Hepatocyte (in vitro differentiated cells): ENCODE results near the gene ATP2B3. TPM values are rescaled to one million over a fixed set of nuclear protein-coding genes. Genes with fewer than 3 reads are reported as not detected.

ENCODE experiments used
- DNase-seq: peaks from one replicate; pipeline ENCODE4 v3.0.0-alpha.2; 2016; ENCODE audit warnings: low spot score
- H2AFZ ChIP-seq: fragments of 200-600 bp; sonication (generic); 2 replicates; pipeline ENCODE4 v1.6.0; 2016; ENCODE audit warnings: antibody characterized with exemption, mild to moderate bottlenecking
- H3K27ac ChIP-seq: fragments of 200-600 bp; sonication (generic); 2 replicates; pipeline ENCODE4 v1.5.1; 2016; ENCODE audit warnings: mild to moderate bottlenecking
- H3K27me3 ChIP-seq: fragments of 200-600 bp; sonication (generic); 2 replicates; pipeline ENCODE4 v1.6.1; 2016
- H3K36me3 ChIP-seq: fragments of 200-600 bp; sonication (generic); replicated peaks from 2 replicates; pipeline ENCODE4 v1.5.1; 2016; ENCODE audit warnings: low read depth; ENCODE audit not compliant: insufficient read depth
- H3K4me1 ChIP-seq: fragments of 200-600 bp; sonication (generic); 2 replicates; pipeline ENCODE4 v1.5.1; 2016; ENCODE audit warnings: mild to moderate bottlenecking, moderate library complexity; ENCODE audit not compliant: insufficient read depth
- H3K4me2 ChIP-seq: fragments of 200-600 bp; sonication (generic); 2 replicates; pipeline ENCODE4 v1.6.0; 2016
- H3K4me3 ChIP-seq: fragments of 200-600 bp; sonication (generic); 2 replicates; pipeline ENCODE4 v1.5.1; 2016; ENCODE audit warnings: mild to moderate bottlenecking
- H3K79me2 ChIP-seq: fragments of 200-600 bp; sonication (generic); 2 replicates; pipeline ENCODE4 v1.6.0; 2017; ENCODE audit warnings: mild to moderate bottlenecking
- H3K9me2 ChIP-seq: fragments of 200-600 bp; sonication (generic); replicated peaks from 2 replicates; pipeline ENCODE4 v1.6.0; 2017; ENCODE audit warnings: mild to moderate bottlenecking; ENCODE audit not compliant: insufficient read depth
- H3K9me3 ChIP-seq: fragments of 200-600 bp; sonication (generic); 2 replicates; pipeline ENCODE4 v1.5.1; 2016; ENCODE audit warnings: low read depth, mild to moderate bottlenecking
- H4K20me1 ChIP-seq: fragments of 200-600 bp; sonication (generic); 2 replicates; pipeline ENCODE4 v1.6.0; 2016; ENCODE audit warnings: mild to moderate bottlenecking; ENCODE audit not compliant: insufficient read depth, poor library complexity, severe bottlenecking
- EZH2 ChIP-seq: fragments of 200-600 bp; sonication (generic); IDR thresholded peaks from 2 replicates; pipeline ENCODE4 v1.6.1; 2016; ENCODE audit warnings: antibody characterized with exemption, mild to moderate bottlenecking, borderline replicate concordance
- EZH2phosphoT487 ChIP-seq: fragments of 200-600 bp; sonication (generic); IDR thresholded peaks from one replicate; pipeline ENCODE4 v1.6.1; 2018; ENCODE audit warnings: antibody characterized with exemption, mild to moderate bottlenecking, low read depth, moderate library complexity; ENCODE audit not compliant: unreplicated experiment, severe bottlenecking
- WGBS: methylation state at CpG from one replicate; pipeline ENCODE4 v1.1.6; 2016; ENCODE audit warnings: low lambda C conversion rate; ENCODE audit errors: missing lambda C conversion rate; 5-methylcytosine and 5-hydroxymethylcytosine counted together
- polyA plus RNA-seq: library from polyadenylated mRNA; unstranded; fragments of >200 nt; fragmentation: Nextera tagmentation; extraction: Ambion mirVana; gene quantifications from 2 replicates; pipeline ENCODE4 v1.2.1, GENCODE V29; 2016
- total RNA-seq: library from RNA; depleted of rRNA; stranded (reverse); fragments of >200 nt; gene quantifications from 2 replicates; pipeline ENCODE4 v1.2.3, GENCODE V29; 2014
- TF ChIP-seq, protein P1 (sequence below): fragments of 200-600 bp; sonication (generic); IDR thresholded peaks from 2 replicates; pipeline ENCODE4 v1.5.1; 2016; ENCODE audit warnings: antibody characterized with exemption, mild to moderate bottlenecking; ENCODE audit not compliant: poor library complexity

Gene ATP2B3
- total and polyA plus RNA-seq, 2 experiments from 2014 or later: 0.07 TPM; not detected in 1

DNA sequence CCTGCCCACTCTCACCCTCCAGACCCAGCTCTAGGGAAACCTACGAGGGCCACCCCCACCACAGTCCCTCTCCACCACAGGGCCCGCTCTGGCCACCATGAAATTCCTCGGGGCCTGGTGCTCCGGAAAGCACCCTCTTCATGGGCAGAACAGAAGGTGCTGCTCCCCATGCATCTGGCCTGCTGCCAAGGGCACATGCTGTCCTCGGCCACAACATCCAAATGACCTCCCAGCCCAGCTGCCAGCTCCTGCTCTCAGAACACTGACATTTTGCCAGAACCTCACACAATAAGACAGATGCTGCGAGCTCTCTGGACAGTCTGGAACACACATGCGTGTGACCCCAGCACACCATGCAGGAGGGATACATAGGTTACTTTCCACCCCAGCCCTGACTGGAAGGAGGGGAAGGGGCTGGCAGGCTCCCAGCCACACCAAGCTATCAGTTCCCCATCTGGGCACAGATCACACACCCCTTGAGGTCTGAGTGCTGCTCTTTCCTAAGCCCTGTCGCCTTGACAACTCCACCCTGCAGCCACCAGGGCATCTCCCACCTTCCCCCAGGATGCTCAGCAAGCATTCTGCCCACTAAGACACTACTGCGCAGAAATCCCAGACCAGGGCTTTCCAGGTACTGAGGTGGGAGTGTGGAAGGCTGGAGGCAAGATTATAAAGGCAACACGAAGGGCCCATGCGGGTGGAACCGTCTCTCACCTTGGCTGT lies 75.7 kb downstream of the ATP2B3 start:
- H3K9me2 ChIP-seq: no peaks in the 10 kb centered on the region
- H3K79me2 ChIP-seq: peaks cover 15% of the 10 kb centered on the region
- H3K27me3 ChIP-seq: no peaks in the 10 kb centered on the region
- H3K27ac ChIP-seq: no peak overlapping the region
- H3K4me2 ChIP-seq: no peak overlapping the region
- peaks cover 4% of the 10 kb centered on the region for H3K4me1 ChIP-seq
- 80% methylated on average over 12 of the region's 12 CpGs for WGBS
- TF ChIP-seq EZH2 (no peak), EZH2phosphoT487 (no peak)
- TF ChIP-seq, protein P1, sequence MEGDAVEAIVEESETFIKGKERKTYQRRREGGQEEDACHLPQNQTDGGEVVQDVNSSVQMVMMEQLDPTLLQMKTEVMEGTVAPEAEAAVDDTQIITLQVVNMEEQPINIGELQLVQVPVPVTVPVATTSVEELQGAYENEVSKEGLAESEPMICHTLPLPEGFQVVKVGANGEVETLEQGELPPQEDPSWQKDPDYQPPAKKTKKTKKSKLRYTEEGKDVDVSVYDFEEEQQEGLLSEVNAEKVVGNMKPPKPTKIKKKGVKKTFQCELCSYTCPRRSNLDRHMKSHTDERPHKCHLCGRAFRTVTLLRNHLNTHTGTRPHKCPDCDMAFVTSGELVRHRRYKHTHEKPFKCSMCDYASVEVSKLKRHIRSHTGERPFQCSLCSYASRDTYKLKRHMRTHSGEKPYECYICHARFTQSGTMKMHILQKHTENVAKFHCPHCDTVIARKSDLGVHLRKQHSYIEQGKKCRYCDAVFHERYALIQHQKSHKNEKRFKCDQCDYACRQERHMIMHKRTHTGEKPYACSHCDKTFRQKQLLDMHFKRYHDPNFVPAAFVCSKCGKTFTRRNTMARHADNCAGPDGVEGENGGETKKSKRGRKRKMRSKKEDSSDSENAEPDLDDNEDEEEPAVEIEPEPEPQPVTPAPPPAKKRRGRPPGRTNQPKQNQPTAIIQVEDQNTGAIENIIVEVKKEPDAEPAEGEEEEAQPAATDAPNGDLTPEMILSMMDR: no peak
- H3K4me3 ChIP-seq: no peak overlapping the region
- H2AFZ ChIP-seq: no peak overlapping the region
- H3K9me3 ChIP-seq: no peaks in the 10 kb centered on the region
- H3K36me3 ChIP-seq: no peaks in the 10 kb centered on the region
- DNase-seq: no peak
- H4K20me1 ChIP-seq: no peaks in the 10 kb centered on the region

DNA sequence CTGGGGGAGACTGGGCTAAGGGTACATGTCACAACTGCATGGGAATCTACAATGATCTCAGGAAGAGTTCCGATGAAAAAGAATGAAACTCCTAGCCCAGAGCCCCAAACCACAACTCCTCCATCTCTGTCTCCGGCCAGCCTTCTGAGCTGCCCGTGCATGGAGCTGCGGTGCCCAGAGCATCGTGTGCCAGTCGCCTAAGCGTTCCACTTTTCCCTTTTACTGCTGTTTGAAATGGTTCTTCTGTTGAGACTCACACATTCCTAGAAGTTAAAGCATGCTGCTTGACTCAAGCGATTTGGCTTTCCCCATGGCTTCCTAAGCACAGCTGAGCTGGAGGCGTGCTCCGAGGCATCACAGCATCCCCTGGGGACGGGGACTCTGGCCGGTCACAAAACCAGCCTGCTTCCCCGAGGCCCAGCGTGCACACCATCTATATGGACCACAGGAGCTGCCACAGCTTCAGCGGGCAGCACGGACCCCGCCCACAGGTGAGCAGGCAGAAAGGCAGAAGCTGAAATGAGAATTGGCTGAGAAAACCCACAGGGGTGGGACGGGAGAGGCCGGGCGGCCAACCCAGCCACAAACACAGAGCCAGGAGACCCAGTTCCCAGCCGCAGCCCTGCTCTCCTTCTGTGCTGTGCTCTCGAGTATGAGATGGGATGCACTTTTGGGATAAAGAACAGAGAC lies 76.5 kb downstream of the ATP2B3 start:
- Histone ChIP-seq H4K20me1 (no peaks in the 10 kb centered on the region), H3K79me2 (peaks cover 17% of the 10 kb centered on the region), H3K27ac (no peak overlapping the region), H3K4me1 (peaks cover 4% of the 10 kb centered on the region), H3K9me2 (no peaks in the 10 kb centered on the region), H3K27me3 (no peaks in the 10 kb centered on the region), H3K4me3 (no peak overlapping the region), H3K36me3 (no peaks in the 10 kb centered on the region), H3K9me3 (no peaks in the 10 kb centered on the region), H3K4me2 (no peak overlapping the region), H2AFZ (no peak overlapping the region)
- TF ChIP-seq EZH2 (no peak), EZH2phosphoT487 (no peak)
- TF ChIP-seq, protein P1: no peak
- DNase-seq: no peak
- WGBS: 85% methylated on average over 22 of the region's 22 CpGs

DNA sequence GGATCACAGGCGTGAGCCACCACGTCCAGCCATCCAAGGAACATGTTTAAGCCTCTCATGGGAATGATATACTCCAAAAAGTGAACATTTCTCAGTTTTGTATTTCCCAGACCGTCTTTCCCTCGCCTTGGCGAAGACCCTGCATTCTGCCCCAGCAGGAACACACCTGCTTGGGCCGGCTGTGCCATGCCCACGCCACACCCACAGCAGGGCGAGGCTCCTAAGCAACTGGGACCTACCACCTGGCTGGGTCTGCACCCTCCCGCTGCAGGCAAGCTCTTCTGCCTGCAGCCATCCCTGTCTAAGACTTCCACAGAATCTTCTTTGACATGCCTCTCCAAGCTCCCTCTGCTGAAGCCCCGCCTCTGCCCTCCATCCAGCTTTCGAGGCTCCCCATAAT lies 77.9 kb downstream of the ATP2B3 start:
- H3K4me3 ChIP-seq: no peak overlapping the region
- H3K4me2 ChIP-seq: no peak overlapping the region
- no peak overlapping the region for H2AFZ ChIP-seq
- H3K36me3 ChIP-seq: no peaks in the 10 kb centered on the region
- H3K27ac ChIP-seq: no peak overlapping the region
- H3K79me2 ChIP-seq: peaks cover 17% of the 10 kb centered on the region
- no peaks in the 10 kb centered on the region for H3K27me3 ChIP-seq
- WGBS: 85% methylated on average over 11 of the region's 11 CpGs
- no peaks in the 10 kb centered on the region for H4K20me1 ChIP-seq
- H3K9me3 ChIP-seq: no peaks in the 10 kb centered on the region
- no peaks in the 10 kb centered on the region for H3K9me2 ChIP-seq
- no peak for DNase-seq
- H3K4me1 ChIP-seq: peaks cover 4% of the 10 kb centered on the region
- TF ChIP-seq, protein P1: no peak
- TF ChIP-seq EZH2phosphoT487 (no peak), EZH2 (no peak)
